H9 (cell line): ENCODE data around the gene TIGD3. TPM values are rescaled to one million over a fixed set of nuclear protein-coding genes. Genes with fewer than 3 reads are reported as not detected.

Experiments used
- DNase-seq: peaks from one replicate; pipeline ENCODE4 v3.0.0-alpha.2; 2017
- H2AFZ ChIP-seq: one replicate; pipeline ENCODE4 v1.6.1; 2013; ENCODE audit warnings: mild to moderate bottlenecking, low read length, control low read depth, moderate library complexity
- H2AK5ac ChIP-seq: 2 replicates; pipeline ENCODE4 v1.6.1; 2013; ENCODE audit warnings: low read length, control low read depth, mixed read lengths; ENCODE audit not compliant: insufficient read length
- H2BK120ac ChIP-seq: one replicate; pipeline ENCODE4 v1.6.1; 2013; ENCODE audit warnings: low read depth, mild to moderate bottlenecking, low read length, control low read depth, inconsistent platforms; ENCODE audit not compliant: poor library complexity, severe bottlenecking
- H2BK12ac ChIP-seq: 2 replicates; pipeline ENCODE4 v1.6.1; 2013; ENCODE audit warnings: low read length, control low read depth, mixed read lengths, low read depth; ENCODE audit not compliant: insufficient read length
- H2BK15ac ChIP-seq: 2 replicates; pipeline ENCODE4 v1.6.1; 2013; ENCODE audit warnings: low read depth, low read length, control low read depth
- H2BK20ac ChIP-seq: one replicate; pipeline ENCODE4 v1.6.1; 2013; ENCODE audit warnings: low read depth, mild to moderate bottlenecking, low read length, control low read depth, inconsistent platforms; ENCODE audit not compliant: poor library complexity, severe bottlenecking
- H2BK5ac ChIP-seq: 2 replicates; pipeline ENCODE4 v1.6.1; 2013; ENCODE audit warnings: low read length, control low read depth, mixed read lengths; ENCODE audit not compliant: insufficient read length
- H3K14ac ChIP-seq: 2 replicates; pipeline ENCODE4 v1.6.1; 2013; ENCODE audit warnings: low read length, control low read depth; ENCODE audit not compliant: insufficient read depth
- H3K18ac ChIP-seq: 2 replicates; pipeline ENCODE4 v1.6.1; 2013; ENCODE audit warnings: low read depth, mild to moderate bottlenecking, mixed read lengths, low read length, control low read depth; ENCODE audit not compliant: insufficient read length
- H3K23ac ChIP-seq: 2 replicates; pipeline ENCODE4 v1.6.1; 2013; ENCODE audit warnings: low read length, control low read depth, mixed read lengths, low read depth; ENCODE audit not compliant: insufficient read length
- H3K23me2 ChIP-seq: 2 replicates; pipeline ENCODE4 v1.6.1; 2013; ENCODE audit warnings: low read depth, mild to moderate bottlenecking, mixed read lengths, low read length, control low read depth; ENCODE audit not compliant: insufficient read length, poor library complexity, severe bottlenecking
- H3K27ac ChIP-seq: 2 replicates; pipeline ENCODE4 v1.5.1; 2013; ENCODE audit warnings: low read length, control low read depth, mixed read lengths, low read depth; ENCODE audit not compliant: insufficient read length
- H3K27me3 ChIP-seq: 2 replicates; pipeline ENCODE4 v1.6.1; 2013; ENCODE audit warnings: low read length, control low read depth, inconsistent platforms; ENCODE audit not compliant: insufficient read depth
- H3K4ac ChIP-seq: 2 replicates; pipeline ENCODE4 v1.6.1; 2013; ENCODE audit warnings: low read depth, mild to moderate bottlenecking, control low read depth, inconsistent platforms, low read length, moderate library complexity
- H3K4me1 ChIP-seq: 2 replicates; pipeline ENCODE4 v1.6.1; 2013; ENCODE audit warnings: low read length, control low read depth, inconsistent platforms; ENCODE audit not compliant: insufficient read depth
- H3K4me2 ChIP-seq: 2 replicates; pipeline ENCODE4 v1.6.1; 2013; ENCODE audit warnings: low read length, control low read depth, mixed read lengths; ENCODE audit not compliant: insufficient read length, insufficient read depth
- H3K56ac ChIP-seq: 2 replicates; pipeline ENCODE4 v1.6.1; 2013; ENCODE audit warnings: low read depth, mild to moderate bottlenecking, mixed read lengths, low read length, control low read depth; ENCODE audit not compliant: insufficient read length
- H3K79me1 ChIP-seq: 2 replicates; pipeline ENCODE4 v1.6.1; 2013; ENCODE audit warnings: low read depth, mild to moderate bottlenecking, moderate library complexity, low read length, control low read depth, inconsistent platforms; ENCODE audit not compliant: insufficient read depth, poor library complexity, severe bottlenecking
- H3K79me2 ChIP-seq: 2 replicates; pipeline ENCODE4 v1.6.1; 2013; ENCODE audit warnings: low read length, control low read depth, inconsistent platforms; ENCODE audit not compliant: insufficient read depth
- H3K9ac ChIP-seq: 2 replicates; pipeline ENCODE4 v1.6.1; 2013; ENCODE audit warnings: low read length, control low read depth, mixed read lengths; ENCODE audit not compliant: insufficient read length; ENCODE audit errors: extremely low read depth
- H3K9me3 ChIP-seq: one replicate; pipeline ENCODE4 v1.6.1; 2013; ENCODE audit warnings: low read depth, low read length, inconsistent platforms; ENCODE audit not compliant: control insufficient read depth
- H3T11ph ChIP-seq: one replicate; pipeline ENCODE4 v1.6.1; 2013; ENCODE audit warnings: mild to moderate bottlenecking, low read length, control low read depth, inconsistent platforms
- H4K20me1 ChIP-seq: one replicate; pipeline ENCODE4 v1.6.1; 2013; ENCODE audit not compliant: control insufficient read depth, insufficient read length, insufficient read depth
- H4K5ac ChIP-seq: 2 replicates; pipeline ENCODE4 v1.6.1; 2013; ENCODE audit warnings: low read depth, mild to moderate bottlenecking, mixed read lengths, low read length, control low read depth; ENCODE audit not compliant: insufficient read length
- H4K8ac ChIP-seq: replicated peaks from 2 replicates; pipeline ENCODE4 v1.6.1; 2013; ENCODE audit warnings: low read length, control low read depth, mixed read lengths, low read depth; ENCODE audit not compliant: insufficient read length
- H4K91ac ChIP-seq: 2 replicates; pipeline ENCODE4 v1.6.1; 2013; ENCODE audit warnings: low read depth, mild to moderate bottlenecking, moderate library complexity, mixed read lengths, low read length, control low read depth; ENCODE audit not compliant: insufficient read length
- H3K27ac Mint-ChIP-seq, 3 experiments: 2 replicates in 2 of 3; 3 replicates in 1 of 3; pipeline ENCODE4 v1.8.0; 2020 to 2021; ENCODE audit warnings: mixed read lengths in 3 of 3, mild to moderate bottlenecking in 1 of 3, moderate library complexity in 1 of 3
- H3K27me3 Mint-ChIP-seq: 2 replicates; pipeline ENCODE4 v1.8.0; 2021; ENCODE audit warnings: low read depth, mild to moderate bottlenecking, moderate library complexity, mixed read lengths
- H3K36me3 Mint-ChIP-seq, 3 experiments: 2 replicates in 2 of 3; 3 replicates in 1 of 3; pipeline ENCODE4 v1.8.0; 2020 to 2021; ENCODE audit warnings: low read depth in 3 of 3, mixed read lengths in 3 of 3; ENCODE audit not compliant: insufficient read depth in 1 of 3
- H3K4me1 Mint-ChIP-seq, 2 experiments: 2 replicates each; pipeline ENCODE4 v1.8.0; 2020; ENCODE audit warnings: mixed read lengths in 2 of 2
- H3K4me3 Mint-ChIP-seq, 2 experiments: 2 replicates in 1 of 2; 3 replicates in 1 of 2; pipeline ENCODE4 v1.8.0; 2020 to 2021; ENCODE audit warnings: mild to moderate bottlenecking in 2 of 2, mixed read lengths in 2 of 2, moderate library complexity in 1 of 2
- H3K9me3 Mint-ChIP-seq, 2 experiments: 2 replicates in 1 of 2; 3 replicates in 1 of 2; pipeline ENCODE4 v1.8.0; 2020; ENCODE audit warnings: mild to moderate bottlenecking in 2 of 2, mixed read lengths in 2 of 2, moderate library complexity in 1 of 2
- CTCF ChIP-seq: fragments of 200-600 bp; sonication (generic); conservative IDR thresholded peaks from 3 replicates; pipeline ENCODE4 v1.8.0; 2021; ENCODE audit warnings: antibody characterized with exemption, mild to moderate bottlenecking
- WGBS: extraction: QIAGEN DNeasy Blood & Tissue Kit; methylation state at CpG from one replicate; pipeline ENCODE4 v1.1.7; 2013; ENCODE audit warnings: missing lambda C conversion rate, low lambda C conversion rate, mixed read lengths; ENCODE audit not compliant: insufficient read length; ENCODE audit errors: extremely low coverage; 5-methylcytosine and 5-hydroxymethylcytosine counted together
- total RNA-seq: library from RNA; stranded (reverse); gene quantifications from 2 replicates; pipeline ENCODE4 v1.2.1, GENCODE V29; 2021

The TIGD3 gene
- total RNA-seq, 1 experiment from 2014 or later = 0.66 TPM

GRCh38 chr11:65338676-65339075 lies 15.9 kb upstream of the TIGD3 start:
- 0 out of 2 replicates have a peak, but pooled peaks cover 2% of the 10 kb centered on the region for H3K4me1 ChIP-seq
- no peaks in the 10 kb centered on the region for H3K9me3 ChIP-seq
- DNase-seq = no peak
- no peak overlapping the region for H3K23ac ChIP-seq
- no peak overlapping the region for H3K27ac ChIP-seq
- no peak overlapping the region for H2BK120ac ChIP-seq
- H3K4ac ChIP-seq = no peak overlapping the region
- peaks cover 13 to 15% of the 10 kb centered on the region in 2 experiments for H3K4me1 Mint-ChIP-seq
- H3K79me1 ChIP-seq = peaks cover 5% of the 10 kb centered on the region
- H2AK5ac ChIP-seq = no peak overlapping the region
- H4K91ac ChIP-seq = no peak overlapping the region
- no peak overlapping the region for H2BK20ac ChIP-seq
- no peak overlapping the region for H3K56ac ChIP-seq
- H3K18ac ChIP-seq = no peak overlapping the region
- WGBS = no CpG with 5 or more reads among the region's 7 CpGs
- H3K36me3 Mint-ChIP-seq = peaks cover 21 to 53% (median 48%) of the 10 kb centered on the region in 3 experiments; a peak in 6 of 7 replicates
- H3K23me2 ChIP-seq = peaks cover 4% of the 10 kb centered on the region
- no peak overlapping the region for H3K9ac ChIP-seq
- H3K14ac ChIP-seq = no peak overlapping the region
- no peak overlapping the region for H4K5ac ChIP-seq
- H3K4me3 Mint-ChIP-seq = no peak overlapping the region
- no peak overlapping the region for H2BK15ac ChIP-seq
- no peak for TF ChIP-seq CTCF
- no peak overlapping the region for H2AFZ ChIP-seq
- H2BK5ac ChIP-seq = no peak overlapping the region
- H3K9me3 Mint-ChIP-seq = no peaks in the 10 kb centered on the region; a peak in 1 of 5 replicates
- no peak overlapping the region for H3T11ph ChIP-seq
- no peak overlapping the region for H4K8ac ChIP-seq
- H3K79me2 ChIP-seq = peaks cover 19% of the 10 kb centered on the region; the same call in 1 of the 2 replicates
- H3K27ac Mint-ChIP-seq = no peak overlapping the region; a peak in 2 of 7 replicates
- H3K27me3 Mint-ChIP-seq = no peaks in the 10 kb centered on the region
- no peaks in the 10 kb centered on the region for H3K27me3 ChIP-seq
- H2BK12ac ChIP-seq = no peak overlapping the region
- no peak overlapping the region for H3K4me2 ChIP-seq
- H4K20me1 ChIP-seq = no peaks in the 10 kb centered on the region
